Uterus (tissue), 4 donors: ENCODE measurements around the gene BAIAP2. TPM values are rescaled to one million over a fixed set of nuclear protein-coding genes. Genes with fewer than 3 reads are reported as not detected.

Source experiments
- DNase-seq, 2 donors: peaks; one replicate each; pipeline ENCODE4 v3.0.0-alpha.2; 2019 to 2020
- H3K27ac ChIP-seq, 2 donors: fragments of 200-600 bp; sonication (generic); 1 replicate in 1 of 2; 2 replicates in 1 of 2; pipeline ENCODE4 v1.5.1; 2016 to 2018
- H3K27me3 ChIP-seq, 2 donors: fragments of 200-600 bp; sonication (generic); one replicate each; pipeline ENCODE4 v1.5.1; 2018 to 2019; ENCODE audit warnings: control low read depth in 1 of 2
- H3K36me3 ChIP-seq, 2 donors: fragments of 200-600 bp; sonication (generic); one replicate each; pipeline ENCODE4 v1.5.1; 2019; ENCODE audit warnings: control low read depth in 1 of 2
- H3K4me1 ChIP-seq, 2 donors: fragments of 200-600 bp; sonication (generic); one replicate each; pipeline ENCODE4 v1.5.1; 2018 to 2019; ENCODE audit warnings: control low read depth in 1 of 2
- H3K4me3 ChIP-seq, 2 donors: fragments of 200-600 bp; sonication (generic); 1 replicate in 1 of 2; 2 replicates in 1 of 2; pipeline ENCODE4 v1.5.1; 2018 to 2019; ENCODE audit warnings: mild to moderate bottlenecking in 1 of 2
- H3K9me3 ChIP-seq, 2 donors: fragments of 200-600 bp; sonication (generic); one replicate each; pipeline ENCODE4 v1.5.1; 2019; ENCODE audit warnings: control low read depth in 1 of 2
- POLR2A ChIP-seq, 2 donors: fragments of 450-650 bp; IDR thresholded peaks; one replicate each; pipeline ENCODE4 v1.6.1; 2016; ENCODE audit warnings: antibody characterized with exemption in 2 of 2, mild to moderate bottlenecking in 1 of 2, moderate library complexity in 1 of 2
- intact Hi-C: fragments of 100-400 bp; cut with DNase I; formaldehyde crosslinking; loops from one replicate; pipeline ENCODE4 v1.15.1; 2023; ENCODE audit warnings: low total_unique reads
- total RNA-seq, 4 donors: library from RNA; depleted of rRNA in 3 of 4; stranded (reverse); fragments of >200 nt in 3 of 4; gene quantifications; one replicate each; pipeline versions ENCODE4 v1.1.0 to v1.2.4, GENCODE V29; 2014 to 2023
- TF ChIP-seq, protein P1 (sequence below), 4 experiments: fragments of 200-600 bp in 2 of 4; fragments of 450-650 bp in 2 of 4; sonication (generic) in 2 of 4; IDR thresholded peaks; one replicate each; pipeline ENCODE4 v1.5.1; 2016 to 2019; ENCODE audit warnings: antibody characterized with exemption in 4 of 4, mild to moderate bottlenecking in 2 of 4, moderate library complexity in 1 of 4
- donor health status: DM: yes; HTN: yes; CAD: no.

Gene BAIAP2
- total RNA-seq, 4 donors from 2014 or later = 16.5 to 70.7 (median 45.8) TPM

GRCh38 chr17:81083125-81083765, 48.3 kb downstream of the BAIAP2 start:
- no peaks in the 10 kb centered on the region for H3K9me3 ChIP-seq
- no peaks in the 10 kb centered on the region for H3K27me3 ChIP-seq
- no peaks in the 10 kb centered on the region for H3K4me1 ChIP-seq
- TF ChIP-seq POLR2A (IDR thresholded peaks at IDR 0.05) = no peak
- TF ChIP-seq, protein P1, sequence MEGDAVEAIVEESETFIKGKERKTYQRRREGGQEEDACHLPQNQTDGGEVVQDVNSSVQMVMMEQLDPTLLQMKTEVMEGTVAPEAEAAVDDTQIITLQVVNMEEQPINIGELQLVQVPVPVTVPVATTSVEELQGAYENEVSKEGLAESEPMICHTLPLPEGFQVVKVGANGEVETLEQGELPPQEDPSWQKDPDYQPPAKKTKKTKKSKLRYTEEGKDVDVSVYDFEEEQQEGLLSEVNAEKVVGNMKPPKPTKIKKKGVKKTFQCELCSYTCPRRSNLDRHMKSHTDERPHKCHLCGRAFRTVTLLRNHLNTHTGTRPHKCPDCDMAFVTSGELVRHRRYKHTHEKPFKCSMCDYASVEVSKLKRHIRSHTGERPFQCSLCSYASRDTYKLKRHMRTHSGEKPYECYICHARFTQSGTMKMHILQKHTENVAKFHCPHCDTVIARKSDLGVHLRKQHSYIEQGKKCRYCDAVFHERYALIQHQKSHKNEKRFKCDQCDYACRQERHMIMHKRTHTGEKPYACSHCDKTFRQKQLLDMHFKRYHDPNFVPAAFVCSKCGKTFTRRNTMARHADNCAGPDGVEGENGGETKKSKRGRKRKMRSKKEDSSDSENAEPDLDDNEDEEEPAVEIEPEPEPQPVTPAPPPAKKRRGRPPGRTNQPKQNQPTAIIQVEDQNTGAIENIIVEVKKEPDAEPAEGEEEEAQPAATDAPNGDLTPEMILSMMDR (IDR thresholded peaks at IDR 0.05) = no peak
- no peaks in the 10 kb centered on the region for H3K36me3 ChIP-seq
- intact Hi-C loops = no loop called here
- H3K27ac ChIP-seq = peak overlapping the region; percentile 39 to 43
- peak in 1 of 2 donors; percentile 43 for DNase-seq
- no peak overlapping the region for H3K4me3 ChIP-seq

DNA sequence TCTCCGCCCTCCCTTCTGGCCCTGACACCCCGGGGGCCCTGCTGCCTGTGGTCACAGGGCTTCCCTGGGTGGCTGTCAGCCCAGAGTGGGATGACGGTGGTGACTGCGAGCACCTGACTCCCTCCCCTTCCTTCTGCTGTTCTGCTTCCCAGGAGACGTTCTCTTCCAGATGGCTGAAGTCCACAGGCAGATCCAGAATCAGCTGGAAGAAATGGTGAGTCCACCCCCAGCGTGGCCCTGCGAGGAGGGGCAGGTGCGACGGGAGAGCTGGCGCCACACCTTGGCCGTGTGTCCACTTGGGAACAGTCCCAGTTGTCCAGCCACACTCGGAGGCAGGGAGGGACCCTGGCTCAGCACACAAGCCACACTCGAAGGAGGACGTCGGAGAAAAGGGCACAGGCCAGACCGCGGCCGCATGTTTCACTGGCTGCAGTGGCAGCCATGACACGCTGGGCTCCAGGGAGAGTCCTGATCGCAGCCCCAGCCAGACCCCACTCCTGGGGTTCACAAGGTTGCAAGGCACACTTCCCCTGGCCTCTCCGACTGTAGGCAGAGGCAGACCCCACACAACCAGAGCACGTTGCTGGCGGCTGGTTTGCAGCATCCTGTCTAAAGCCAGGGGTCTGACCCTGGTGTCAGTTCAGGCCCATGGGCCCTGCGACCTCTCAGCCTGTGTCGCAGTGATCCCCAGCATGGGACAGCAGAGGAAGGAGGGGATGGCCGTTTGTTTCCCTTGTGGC, 49.9 kb downstream of the BAIAP2 start:
- Histone ChIP-seq H3K4me1 (no peaks in the 10 kb centered on the region), H3K4me3 (no peak overlapping the region), H3K36me3 (no peaks in the 10 kb centered on the region), H3K27ac (no peak overlapping the region), H3K9me3 (no peaks in the 10 kb centered on the region), H3K27me3 (no peaks in the 10 kb centered on the region)
- DNase-seq = no peak
- intact Hi-C loops = no loop called here
- TF ChIP-seq POLR2A (IDR thresholded peaks at IDR 0.05) = no peak
- TF ChIP-seq, protein P1 (IDR thresholded peaks at IDR 0.05) = no peak

GRCh38 chr17:81085420-81085911, 50.5 kb downstream of the BAIAP2 start:
- Histone ChIP-seq H3K4me1 (no peaks in the 10 kb centered on the region), H3K9me3 (no peaks in the 10 kb centered on the region), H3K36me3 (no peaks in the 10 kb centered on the region), H3K4me3 (no peak overlapping the region), H3K27me3 (no peaks in the 10 kb centered on the region), H3K27ac (no peak overlapping the region)
- intact Hi-C loops = no loop called here
- TF ChIP-seq POLR2A (IDR thresholded peaks at IDR 0.05) = no peak
- TF ChIP-seq, protein P1 (IDR thresholded peaks at IDR 0.05) = no peak
- DNase-seq = no peak

GRCh38 chr17:81086789-81087551, 52.0 kb downstream of the BAIAP2 start:
- no peak overlapping the region for H3K4me3 ChIP-seq
- TF ChIP-seq, protein P1 (IDR thresholded peaks at IDR 0.05) = no peak
- TF ChIP-seq POLR2A (IDR thresholded peaks at IDR 0.05) = no peak
- intact Hi-C loops = no loop called here
- no peaks in the 10 kb centered on the region for H3K36me3 ChIP-seq
- H3K27ac ChIP-seq = no peak overlapping the region
- no peaks in the 10 kb centered on the region for H3K4me1 ChIP-seq
- no peak for DNase-seq
- H3K9me3 ChIP-seq = no peaks in the 10 kb centered on the region
- H3K27me3 ChIP-seq = no peaks in the 10 kb centered on the region
